Measurements from ENCODE around the gene PTX3.

Gene PTX3

GRCh38 chr3:157418104-157418503 is 18.5 kb upstream of the PTX3 start:
- no peak overlapping the region for H3K4me3 ChIP-seq
- no peak overlapping the region for H3K27ac ChIP-seq

GRCh38 chr3:157420606-157421130 is 16.0 kb upstream of the PTX3 start:
- no peak overlapping the region for H3K27ac ChIP-seq
- H3K4me3 ChIP-seq = no peak overlapping the region

DNA sequence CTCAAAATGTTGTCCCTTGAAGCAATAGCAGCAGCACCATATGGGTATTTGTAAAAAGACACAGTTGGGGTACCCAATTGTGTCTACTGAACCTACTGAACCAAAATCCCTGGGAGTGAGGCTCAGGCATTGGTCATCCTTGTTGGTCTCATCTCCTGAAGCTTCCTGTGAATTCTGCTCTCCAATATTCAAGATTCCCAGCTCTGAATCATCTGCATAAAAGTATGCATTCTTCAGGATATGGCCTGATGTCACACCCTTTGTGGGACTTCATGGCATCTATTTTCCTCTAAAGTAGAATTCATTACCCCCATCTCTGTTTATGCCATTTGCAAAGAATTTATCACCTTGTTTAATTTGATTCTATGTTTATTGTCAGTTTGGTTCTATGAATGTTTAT is 13.3 kb upstream of the PTX3 start:
- Histone ChIP-seq H3K27ac (no peak overlapping the region), H3K4me3 (no peak overlapping the region)

DNA sequence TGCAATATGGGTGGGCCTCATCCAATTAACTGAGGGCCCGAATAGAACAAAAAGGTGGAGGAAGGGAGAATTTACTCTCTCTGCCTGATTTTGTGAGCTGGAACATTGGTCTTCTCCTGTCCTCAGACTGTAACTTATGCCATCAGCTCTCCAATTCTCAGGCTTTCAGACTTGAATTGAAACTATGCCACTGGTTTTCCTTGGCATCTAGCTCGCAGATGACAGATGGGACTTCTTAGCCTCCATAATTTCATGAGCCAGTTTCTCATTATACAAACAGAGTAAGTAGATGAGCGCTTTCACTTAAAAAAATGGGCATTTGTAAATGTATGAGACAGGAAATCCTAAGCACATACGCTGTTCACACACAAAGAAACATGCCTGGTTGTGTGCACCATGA is 8.7 kb upstream of the PTX3 start:
- H3K27ac ChIP-seq = no peak overlapping the region
- no peak overlapping the region for H3K4me3 ChIP-seq

GRCh38 chr3:157428853-157429252 is 7.8 kb upstream of the PTX3 start:
- no peak overlapping the region for H3K27ac ChIP-seq
- H3K4me3 ChIP-seq = no peak overlapping the region

DNA sequence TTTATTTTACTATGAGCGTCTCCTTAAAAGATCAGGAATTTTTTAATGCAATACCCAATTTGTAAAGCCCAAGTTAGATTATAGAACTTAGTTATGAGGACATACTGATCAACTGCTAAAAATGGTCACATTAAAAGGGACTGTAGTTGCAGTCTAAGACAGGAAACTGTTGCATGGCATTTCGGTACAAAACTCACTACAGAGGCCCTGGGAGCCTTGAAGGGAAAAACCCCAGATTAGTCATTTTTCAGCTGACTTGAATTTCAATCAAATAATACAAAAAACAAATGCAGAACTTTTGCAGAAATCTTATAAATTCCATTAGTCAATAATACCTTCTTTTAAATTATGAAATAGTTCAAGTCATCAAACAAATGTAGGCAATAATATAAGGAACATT is 6.9 kb upstream of the PTX3 start:
- Histone ChIP-seq H3K27ac (no peak overlapping the region), H3K4me3 (no peak overlapping the region)

DNA sequence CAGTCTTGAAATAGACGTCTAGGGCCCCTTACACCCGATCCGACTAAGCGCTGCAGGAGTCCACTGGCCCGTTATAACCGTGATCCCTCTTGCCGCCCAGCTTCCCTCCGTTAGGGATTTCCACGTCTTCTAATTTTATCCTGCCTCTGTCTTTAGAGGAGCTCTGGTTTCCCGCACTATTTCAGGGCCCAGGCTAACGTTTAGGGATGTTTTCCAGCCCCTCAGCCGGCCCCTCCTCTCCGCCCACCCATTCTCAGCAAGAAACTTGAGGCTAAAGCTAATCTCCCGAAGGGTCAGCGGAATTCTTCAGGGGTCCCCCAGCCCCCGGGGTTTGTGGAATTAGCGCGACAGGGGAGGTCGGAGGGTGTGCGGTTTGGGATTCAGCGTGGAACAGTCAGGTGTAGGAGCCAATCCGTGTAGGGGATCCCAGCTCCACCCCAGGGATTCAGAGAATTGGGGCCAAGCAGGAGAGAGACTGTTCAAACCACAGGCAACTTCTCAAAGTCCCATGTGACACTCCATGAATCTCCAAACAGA is 1.6 kb downstream of the PTX3 start:
- H3K27ac ChIP-seq = peak overlapping the region in 1 of 21 experiments; percentile 4
- H3K4me3 ChIP-seq = peak overlapping the region; percentile 29 to 58 (median 41)

- Histone ChIP-seq H3K4me3 (no peak overlapping the region), H3K27ac (no peak overlapping the region)
These were observed 4.5 kb downstream of the PTX3 start for GRCh38 chr3:157441102-157441624.

DNA sequence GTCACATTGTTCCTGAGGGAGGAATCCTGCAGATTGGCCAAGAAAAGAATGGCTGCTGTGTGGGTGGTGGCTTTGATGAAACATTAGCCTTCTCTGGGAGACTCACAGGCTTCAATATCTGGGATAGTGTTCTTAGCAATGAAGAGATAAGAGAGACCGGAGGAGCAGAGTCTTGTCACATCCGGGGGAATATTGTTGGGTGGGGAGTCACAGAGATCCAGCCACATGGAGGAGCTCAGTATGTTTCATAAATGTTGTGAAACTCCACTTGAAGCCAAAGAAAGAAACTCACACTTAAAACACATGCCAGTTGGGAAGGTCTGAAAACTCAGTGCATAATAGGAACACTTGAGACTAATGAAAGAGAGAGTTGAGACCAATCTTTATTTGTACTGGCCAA is 6.1 kb downstream of the PTX3 start:
- H3K4me3 ChIP-seq = no peak overlapping the region
- H3K27ac ChIP-seq = no peak overlapping the region

DNA sequence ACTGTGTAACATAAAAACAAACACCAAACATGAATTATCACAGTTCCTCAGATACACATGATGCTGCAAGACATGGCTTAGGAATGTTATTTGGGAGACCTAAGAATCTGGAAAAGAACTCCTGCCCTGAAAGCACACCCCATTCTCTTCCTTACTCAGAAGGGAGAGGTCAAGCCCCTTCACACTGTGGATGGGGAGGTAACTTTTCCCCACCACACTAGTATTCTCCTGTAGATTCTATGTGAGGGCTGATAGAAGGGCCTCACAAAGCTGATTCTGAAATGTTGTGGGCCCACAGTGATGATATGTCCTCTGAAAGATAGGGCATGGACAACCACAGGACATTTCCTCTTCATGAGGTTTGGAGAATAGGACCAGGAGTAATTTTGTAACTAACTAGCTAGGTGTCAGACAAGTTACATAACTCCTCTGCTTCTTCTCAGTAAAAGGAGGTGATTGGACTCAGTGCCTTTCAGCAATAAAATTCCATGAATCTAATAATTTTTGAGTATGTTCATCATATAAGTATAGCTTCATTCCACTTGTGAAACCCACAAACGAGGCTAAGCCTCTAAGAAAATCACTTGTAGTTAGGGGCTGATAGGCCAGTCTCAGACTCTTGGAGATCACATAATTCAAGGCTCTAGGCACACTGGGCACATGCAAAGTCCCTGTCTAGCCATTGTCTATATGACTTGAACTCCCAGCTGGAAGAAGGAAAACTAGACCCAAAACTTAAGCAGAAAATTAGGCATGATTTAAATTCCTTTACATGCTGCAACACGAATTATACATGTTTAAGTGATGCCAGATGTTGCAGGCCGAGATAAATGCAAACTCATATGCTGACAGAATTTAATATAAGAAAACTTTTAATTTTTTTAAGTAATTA is 7.5 kb downstream of the PTX3 start:
- Histone ChIP-seq H3K4me3 (no peak overlapping the region), H3K27ac (peak overlapping the region in 1 of 21 experiments; percentile 26)

- no peak overlapping the region for H3K27ac ChIP-seq
These were observed 8.1 kb downstream of the PTX3 start for GRCh38 chr3:157444797-157445184.

DNA sequence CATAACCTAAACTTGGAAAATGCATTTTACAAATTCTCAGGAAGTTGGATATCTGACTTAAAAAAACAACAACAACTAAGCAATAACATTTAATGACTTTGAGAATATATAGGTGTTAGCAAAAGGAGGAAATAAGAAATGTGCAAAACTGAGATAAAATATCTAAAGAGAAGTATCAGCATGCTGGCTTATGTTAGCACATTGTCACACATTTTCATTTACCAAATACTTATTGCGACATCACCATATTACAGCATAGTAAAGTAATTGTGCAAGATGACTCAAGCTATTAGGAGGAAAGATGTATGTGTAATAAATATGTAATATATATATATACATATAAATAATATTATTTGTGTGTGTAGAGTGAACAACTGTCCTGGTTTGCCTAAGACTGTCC is 9.2 kb downstream of the PTX3 start:
- no peak overlapping the region for H3K4me3 ChIP-seq
- H3K27ac ChIP-seq = no peak overlapping the region

More at GRCh38 chr3:157444797-157445184, 8.1 kb downstream of the PTX3 start:
- H3K4me3 ChIP-seq = no peak overlapping the region

- Histone ChIP-seq H3K27ac (no peak overlapping the region), H3K4me3 (no peak overlapping the region)
These were observed 10.5 kb downstream of the PTX3 start for GRCh38 chr3:157447026-157447694.

DNA sequence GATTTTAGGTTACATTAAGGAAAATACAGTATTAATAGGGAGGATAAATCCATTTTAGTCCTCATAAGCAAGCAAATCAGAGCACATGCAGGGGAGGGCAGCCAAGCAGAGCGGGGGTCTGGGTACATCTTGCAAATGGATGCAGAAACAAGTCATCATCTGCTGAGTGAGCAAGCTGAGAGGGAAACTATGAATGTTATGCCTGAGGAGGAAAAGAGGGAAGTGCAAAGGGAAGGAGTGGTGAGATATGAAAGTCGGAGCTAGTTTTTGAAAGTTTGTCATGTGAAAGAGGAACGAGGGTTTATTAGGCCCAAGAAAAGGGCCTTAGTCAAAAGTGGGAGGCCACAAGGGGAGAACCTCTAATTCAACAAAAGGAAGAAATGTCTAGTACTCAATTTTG is 15.4 kb downstream of the PTX3 start:
- Histone ChIP-seq H3K27ac (no peak overlapping the region), H3K4me3 (no peak overlapping the region)

DNA sequence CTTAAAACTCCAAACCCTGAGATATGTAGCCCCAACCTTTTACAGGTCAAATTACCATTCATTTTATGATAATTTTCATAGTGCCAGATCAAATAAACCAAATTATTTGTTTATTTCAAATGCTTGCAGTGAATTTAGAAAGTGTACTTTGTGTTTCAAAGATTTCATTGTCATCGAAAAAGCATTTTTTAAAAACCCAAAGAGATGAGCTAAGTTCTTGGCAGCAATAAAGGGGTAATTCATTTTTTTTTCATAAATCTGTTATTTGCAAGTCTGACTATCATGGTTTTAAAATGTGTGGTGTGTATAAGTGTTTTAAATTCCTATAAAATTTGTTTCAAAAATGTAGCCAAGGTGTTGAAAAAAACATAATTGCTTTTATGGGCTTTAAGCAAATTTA is 17.2 kb downstream of the PTX3 start:
- Histone ChIP-seq H3K4me3 (no peak overlapping the region), H3K27ac (no peak overlapping the region)

DNA sequence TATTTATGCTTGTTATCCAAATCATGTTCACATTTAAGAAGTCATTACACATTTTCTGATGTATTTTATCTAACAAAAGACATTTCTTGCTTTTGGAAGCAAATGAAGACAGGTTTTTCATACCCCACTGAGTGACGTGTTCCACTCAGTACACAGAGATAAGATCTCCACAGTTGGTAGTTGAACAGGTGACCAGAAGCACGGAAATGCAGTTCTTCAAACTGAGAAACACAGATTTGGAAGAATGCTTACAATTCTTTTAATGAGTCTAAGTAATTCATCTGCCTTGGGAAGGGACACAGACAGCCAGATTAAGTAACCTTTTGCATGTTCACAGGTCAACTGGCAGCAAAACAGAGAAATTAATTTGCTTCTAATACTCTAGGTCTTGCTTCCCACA is 23.1 kb downstream of the PTX3 start:
- H3K27ac ChIP-seq = no peak overlapping the region
- H3K4me3 ChIP-seq = no peak overlapping the region

- no peak overlapping the region for H3K4me3 ChIP-seq
These were observed 23.6 kb downstream of the PTX3 start for GRCh38 chr3:157460253-157460652.

DNA sequence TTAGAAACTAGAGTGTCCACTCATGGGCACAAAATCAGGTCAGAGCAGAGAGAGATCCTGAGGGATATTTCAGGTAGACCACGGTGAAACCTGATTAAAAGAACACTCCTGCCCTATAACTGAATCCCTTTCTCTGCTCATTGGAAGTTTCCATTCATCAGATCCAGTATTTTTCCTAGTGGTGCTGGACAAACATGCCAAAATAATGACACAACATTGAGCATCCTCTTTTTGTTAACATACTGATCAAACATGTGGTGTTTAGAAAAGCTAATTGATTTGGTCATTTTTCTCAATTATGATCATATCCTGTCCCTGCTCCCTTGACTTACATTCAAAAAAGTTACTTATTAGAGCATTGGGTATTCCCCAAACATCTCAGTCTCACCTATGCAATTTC is 27.2 kb downstream of the PTX3 start:
- Histone ChIP-seq H3K4me3 (no peak overlapping the region), H3K27ac (no peak overlapping the region)

More at GRCh38 chr3:157460253-157460652, 23.6 kb downstream of the PTX3 start:
- no peak overlapping the region for H3K27ac ChIP-seq

- H3K27ac ChIP-seq = no peak overlapping the region
These were observed 27.7 kb downstream of the PTX3 start for GRCh38 chr3:157464321-157464720.

DNA sequence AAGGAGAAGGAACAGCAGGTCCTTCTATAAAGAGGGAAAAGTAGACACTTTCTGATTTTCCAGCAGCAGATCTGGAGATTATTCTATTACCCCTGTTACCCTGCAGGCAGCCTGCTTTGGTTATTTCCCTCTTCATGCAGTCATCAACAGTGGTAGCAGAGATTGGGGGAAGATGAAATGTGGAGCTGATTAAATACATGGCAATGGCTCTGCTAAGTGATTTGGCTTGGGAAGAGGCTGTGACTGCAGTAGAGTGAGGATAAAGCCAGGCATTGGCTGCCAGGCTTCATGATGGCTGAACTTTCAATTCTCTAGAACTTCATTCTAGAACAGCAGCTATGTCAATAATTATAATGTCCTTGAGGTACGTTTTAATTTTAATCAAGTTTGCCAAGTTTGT is 29.1 kb downstream of the PTX3 start:
- no peak overlapping the region for H3K27ac ChIP-seq
- H3K4me3 ChIP-seq = no peak overlapping the region

More at GRCh38 chr3:157464321-157464720, 27.7 kb downstream of the PTX3 start:
- H3K4me3 ChIP-seq = no peak overlapping the region
